IMR-90 (cell line): ENCODE data around the gene OSBP2.

Experiments
- BHLHE40 ChIP-seq: fragments of 150-350 bp; IDR thresholded peaks from 2 replicates; pipeline ENCODE4 v1.6.1; 2016; ENCODE audit warnings: mild to moderate bottlenecking, low read depth, low read length
- CHD1 ChIP-seq: IDR thresholded peaks from 2 replicates; pipeline ENCODE4 v1.6.1; 2012; ENCODE audit warnings: low read depth, low read length, improper control_type of control experiment
- CTCF ChIP-seq: conservative IDR thresholded peaks from 2 replicates; pipeline ENCODE4 v1.5.1; 2012; ENCODE audit warnings: mild to moderate bottlenecking, low read depth, low read length, improper control_type of control experiment
- ELK1 ChIP-seq: fragments of 150-350 bp; IDR thresholded peaks from 2 replicates; pipeline ENCODE4 v1.6.1; 2016; ENCODE audit warnings: low read depth, mild to moderate bottlenecking, low read length, moderate library complexity, borderline replicate concordance
- MAFK ChIP-seq: IDR thresholded peaks from 2 replicates; pipeline ENCODE4 v1.6.1; 2012; ENCODE audit warnings: low read depth, low read length, improper control_type of control experiment
- MAZ ChIP-seq: IDR thresholded peaks from 2 replicates; pipeline ENCODE4 v1.6.1; 2012; ENCODE audit warnings: low read depth, mild to moderate bottlenecking, low read length, improper control_type of control experiment, moderate library complexity, borderline replicate concordance
- MXI1 ChIP-seq: IDR thresholded peaks from 2 replicates; pipeline ENCODE4 v1.6.1; 2012; ENCODE audit warnings: low read depth, mild to moderate bottlenecking, low read length, moderate library complexity, borderline replicate concordance
- POLR2A ChIP-seq: IDR thresholded peaks from 2 replicates; pipeline ENCODE4 v1.6.1; 2012; ENCODE audit warnings: mild to moderate bottlenecking, low read depth, low read length
- RCOR1 ChIP-seq: IDR thresholded peaks from 2 replicates; pipeline ENCODE4 v1.6.1; 2012; ENCODE audit warnings: mild to moderate bottlenecking, low read length, improper control_type of control experiment; ENCODE audit not compliant: insufficient replicate concordance
- SMC3 ChIP-seq: fragments of 150-350 bp; IDR thresholded peaks from 2 replicates; pipeline ENCODE4 v1.6.1; 2016; ENCODE audit warnings: low read depth, mild to moderate bottlenecking, antibody characterized with exemption, low read length, moderate library complexity
- USF2 ChIP-seq: fragments of 150-350 bp; IDR thresholded peaks from 2 replicates; pipeline ENCODE4 v1.6.1; 2017; ENCODE audit warnings: mild to moderate bottlenecking, antibody characterized with exemption, low read length, low read depth

GRCh38 chr22:30887453-30887852 is 192.8 kb downstream of the OSBP2 start:
- TF ChIP-seq CTCF: no peak
- no peak for TF ChIP-seq CHD1
- TF ChIP-seq POLR2A: no peak
- TF ChIP-seq SMC3: no peak
- TF ChIP-seq MXI1: no peak
- TF ChIP-seq USF2: no peak
- TF ChIP-seq RCOR1: no peak
- no peak for TF ChIP-seq BHLHE40
- TF ChIP-seq ELK1: no peak
- TF ChIP-seq MAZ: no peak
- no peak for TF ChIP-seq MAFK
